Lung (tissue), 12 donors: ENCODE data around the gene TBC1D30. TPM values are rescaled to one million over a fixed set of nuclear protein-coding genes. Genes with fewer than 3 reads are reported as not detected.

Experiments
- ATAC-seq: fragments of 200-7000 bp; cut with Tn5 transposase; one replicate; pipeline ENCODE4 v1.9.1; 2020; ENCODE audit warnings: moderate number of reproducible peaks; ENCODE audit not compliant: insufficient read depth, low FRiP score
- DNase-seq, 3 donors: peaks; one replicate each; pipeline ENCODE4 v3.0.0-alpha.2; 2013 to 2017
- H3K27ac ChIP-seq, 2 donors: one replicate each; pipeline ENCODE4 v1.5.1; 2013; ENCODE audit warnings: mild to moderate bottlenecking in 2 of 2, moderate library complexity in 2 of 2, control low read depth in 1 of 2, inconsistent platforms in 1 of 2, low read depth in 1 of 2, low read length in 1 of 2
- H3K27me3 ChIP-seq, 3 donors: one replicate each; pipeline ENCODE4 v1.5.1; 2013; ENCODE audit warnings: low read length in 2 of 3; ENCODE audit not compliant: control insufficient read depth in 3 of 3, insufficient read depth in 3 of 3
- H3K36me3 ChIP-seq, 4 donors: one replicate each; pipeline ENCODE4 v1.5.1; 2013; ENCODE audit warnings: low read length in 4 of 4, mild to moderate bottlenecking in 1 of 4, moderate library complexity in 1 of 4; ENCODE audit not compliant: control insufficient read depth in 4 of 4, insufficient read depth in 4 of 4
- H3K4me1 ChIP-seq, 5 donors: one replicate each; pipeline ENCODE4 v1.5.1; 2013; ENCODE audit warnings: low read length in 5 of 5, mild to moderate bottlenecking in 2 of 5, moderate library complexity in 1 of 5; ENCODE audit not compliant: control insufficient read depth in 5 of 5, insufficient read depth in 5 of 5
- H3K4me3 ChIP-seq: one replicate; pipeline ENCODE4 v1.5.1; 2013; ENCODE audit warnings: mild to moderate bottlenecking, control low read depth, moderate library complexity
- H3K9ac ChIP-seq, 2 donors: one replicate each; pipeline ENCODE4 v1.5.1; 2013; ENCODE audit warnings: low read length in 2 of 2, control low read depth in 1 of 2; ENCODE audit not compliant: insufficient read depth in 1 of 2
- H3K9me3 ChIP-seq, 4 donors: one replicate each; pipeline ENCODE4 v1.5.1; 2013; ENCODE audit warnings: low read length in 3 of 4, mild to moderate bottlenecking in 1 of 4, moderate library complexity in 1 of 4; ENCODE audit not compliant: control insufficient read depth in 4 of 4, insufficient read depth in 3 of 4
- WGBS, 2 donors: extraction: QIAGEN DNeasy Blood & Tissue Kit; methylation state at CpG; one replicate each; pipeline ENCODE4 v1.1.7; 2013; 5-methylcytosine and 5-hydroxymethylcytosine counted together
- polyA plus RNA-seq, 2 donors: library from polyadenylated mRNA; stranded (reverse); fragments of 200-250 nt; gene quantifications; one replicate each; pipeline ENCODE4 v1.2.1, GENCODE V29; 2013
- total RNA-seq, 2 donors: library from RNA; depleted of rRNA in 1 of 2; stranded (reverse); fragments of >200 nt in 1 of 2; gene quantifications; one replicate each; pipeline ENCODE4 v1.2.1, GENCODE V29; 2014 to 2021
- TF ChIP-seq, protein P1 (sequence below): IDR thresholded peaks from 2 replicates; pipeline ENCODE4 v1.5.1; 2012; ENCODE audit warnings: mild to moderate bottlenecking; ENCODE audit errors: control extremely low read depth, extremely low read depth
- donor health status: control.
- donor health status: control.
- donor health status: Bipolar disorder and iron deficiency.
- donor health status: healthy.
- donor health status: DM: yes; HTN: yes; CAD: no.

TBC1D30 gene
- total and polyA plus RNA-seq, 4 donors, result 3.3 to 15.7 (median 10.2) TPM

DNA sequence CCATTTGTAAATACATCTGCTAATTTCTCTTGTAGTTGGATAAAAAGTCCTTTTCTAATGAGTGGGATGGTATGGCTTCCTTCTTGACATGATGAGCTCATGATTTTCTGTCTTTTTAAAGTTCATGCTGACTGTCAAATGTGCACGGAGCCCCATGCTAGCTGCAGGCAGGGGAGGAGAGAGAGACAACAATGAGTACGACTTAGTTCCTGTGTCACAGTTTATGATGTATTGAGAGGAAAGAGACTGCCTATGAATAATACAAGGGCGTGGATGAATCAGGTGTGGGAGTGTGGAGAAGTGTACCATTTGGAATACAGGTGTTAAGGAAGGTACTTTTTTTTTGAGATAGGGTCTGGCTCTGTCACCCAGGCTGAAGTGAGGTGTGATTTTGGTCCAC is 10.7 kb upstream of the TBC1D30 start:
- DNase-seq (no peak), ATAC-seq (no peak)
- no peak overlapping the region for H3K27ac ChIP-seq
- no peak overlapping the region for H3K9ac ChIP-seq
- H3K9me3 ChIP-seq, result no peaks in the 10 kb centered on the region
- H3K4me3 ChIP-seq, result no peak overlapping the region
- H3K4me1 ChIP-seq, result peaks cover 0 to 2% (median 0%) of the 10 kb centered on the region in 5 donors
- WGBS, 2 donors, result 71 to 85% methylated on average over 3 of the region's 3 CpGs
- TF ChIP-seq, protein P1, sequence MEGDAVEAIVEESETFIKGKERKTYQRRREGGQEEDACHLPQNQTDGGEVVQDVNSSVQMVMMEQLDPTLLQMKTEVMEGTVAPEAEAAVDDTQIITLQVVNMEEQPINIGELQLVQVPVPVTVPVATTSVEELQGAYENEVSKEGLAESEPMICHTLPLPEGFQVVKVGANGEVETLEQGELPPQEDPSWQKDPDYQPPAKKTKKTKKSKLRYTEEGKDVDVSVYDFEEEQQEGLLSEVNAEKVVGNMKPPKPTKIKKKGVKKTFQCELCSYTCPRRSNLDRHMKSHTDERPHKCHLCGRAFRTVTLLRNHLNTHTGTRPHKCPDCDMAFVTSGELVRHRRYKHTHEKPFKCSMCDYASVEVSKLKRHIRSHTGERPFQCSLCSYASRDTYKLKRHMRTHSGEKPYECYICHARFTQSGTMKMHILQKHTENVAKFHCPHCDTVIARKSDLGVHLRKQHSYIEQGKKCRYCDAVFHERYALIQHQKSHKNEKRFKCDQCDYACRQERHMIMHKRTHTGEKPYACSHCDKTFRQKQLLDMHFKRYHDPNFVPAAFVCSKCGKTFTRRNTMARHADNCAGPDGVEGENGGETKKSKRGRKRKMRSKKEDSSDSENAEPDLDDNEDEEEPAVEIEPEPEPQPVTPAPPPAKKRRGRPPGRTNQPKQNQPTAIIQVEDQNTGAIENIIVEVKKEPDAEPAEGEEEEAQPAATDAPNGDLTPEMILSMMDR, result no peak
- no peaks in the 10 kb centered on the region for H3K36me3 ChIP-seq
- no peaks in the 10 kb centered on the region for H3K27me3 ChIP-seq

DNA sequence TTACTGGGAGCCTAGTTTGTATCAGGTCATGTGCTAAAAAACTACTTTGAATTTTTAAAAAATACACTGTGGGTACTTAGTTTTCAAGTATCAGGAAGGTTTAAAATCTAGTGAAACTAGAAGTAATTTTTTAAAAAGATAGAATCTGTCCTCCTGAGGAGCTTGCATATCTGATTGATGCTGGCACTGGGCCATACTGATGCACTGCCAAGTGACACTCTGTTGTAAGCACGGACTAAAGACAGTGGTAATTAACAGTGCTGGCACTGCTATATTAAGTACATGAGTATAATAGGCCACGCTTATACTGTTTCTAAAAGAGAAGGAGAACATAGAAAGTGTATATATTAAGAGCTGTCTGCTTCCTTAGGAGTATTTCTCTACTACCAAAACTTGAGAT is 10.0 kb upstream of the TBC1D30 start:
- peaks cover 0 to 2% (median 0%) of the 10 kb centered on the region in 5 donors for H3K4me1 ChIP-seq
- WGBS, 2 donors, result 51 to 73% methylated on average over 2 of the region's 2 CpGs
- DNase-seq (no peak), ATAC-seq (no peak)
- H3K4me3 ChIP-seq, result no peak overlapping the region
- TF ChIP-seq, protein P1, result no peak
- no peaks in the 10 kb centered on the region for H3K27me3 ChIP-seq
- H3K27ac ChIP-seq, result no peak overlapping the region
- no peak overlapping the region for H3K9ac ChIP-seq
- H3K36me3 ChIP-seq, result no peaks in the 10 kb centered on the region
- H3K9me3 ChIP-seq, result no peaks in the 10 kb centered on the region

DNA sequence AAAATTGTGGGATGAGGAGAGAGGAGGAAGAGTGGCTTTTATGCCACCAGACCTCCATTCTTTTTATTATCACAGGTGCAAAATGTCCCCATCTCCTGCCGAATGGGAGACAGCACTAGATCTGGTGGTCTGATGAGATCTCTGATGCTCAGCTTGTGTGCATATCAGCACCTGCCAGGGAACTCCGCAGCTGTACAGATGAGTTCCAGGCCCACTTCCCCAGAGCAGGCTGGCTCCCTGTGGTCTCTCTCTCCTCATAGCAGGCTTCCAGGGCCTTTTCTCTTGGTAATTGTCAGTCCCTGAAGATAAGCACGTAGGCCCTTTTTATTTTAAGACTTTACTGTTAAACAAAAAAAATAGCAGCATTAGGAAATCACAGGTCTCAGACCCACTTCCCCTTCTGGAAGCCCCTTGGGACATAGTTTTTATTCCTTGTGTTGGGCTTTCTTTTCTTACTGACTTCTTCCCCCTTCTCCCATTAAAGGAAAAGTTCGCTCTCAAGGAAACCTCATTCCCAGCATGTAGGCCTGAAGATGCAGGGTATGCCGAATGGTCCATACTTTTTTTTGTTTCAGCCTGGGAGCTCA is 4.5 kb upstream of the TBC1D30 start:
- no peak overlapping the region for H3K4me3 ChIP-seq
- ATAC-seq (no peak), DNase-seq (no peak)
- peaks cover 0 to 10% (median 0%) of the 10 kb centered on the region in 5 donors for H3K4me1 ChIP-seq
- H3K27ac ChIP-seq, result no peak overlapping the region
- no peak overlapping the region for H3K9ac ChIP-seq
- H3K36me3 ChIP-seq, result no peaks in the 10 kb centered on the region
- 82 to 85% methylated on average over 5 of the region's 5 CpGs for whole genome bisulfite sequencing, 2 donors
- H3K9me3 ChIP-seq, result peaks cover 0 to 2% (median 1%) of the 10 kb centered on the region in 4 donors
- TF ChIP-seq, protein P1, result no peak
- H3K27me3 ChIP-seq, result peaks cover 0 to 10% (median 8%) of the 10 kb centered on the region in 3 donors

DNA sequence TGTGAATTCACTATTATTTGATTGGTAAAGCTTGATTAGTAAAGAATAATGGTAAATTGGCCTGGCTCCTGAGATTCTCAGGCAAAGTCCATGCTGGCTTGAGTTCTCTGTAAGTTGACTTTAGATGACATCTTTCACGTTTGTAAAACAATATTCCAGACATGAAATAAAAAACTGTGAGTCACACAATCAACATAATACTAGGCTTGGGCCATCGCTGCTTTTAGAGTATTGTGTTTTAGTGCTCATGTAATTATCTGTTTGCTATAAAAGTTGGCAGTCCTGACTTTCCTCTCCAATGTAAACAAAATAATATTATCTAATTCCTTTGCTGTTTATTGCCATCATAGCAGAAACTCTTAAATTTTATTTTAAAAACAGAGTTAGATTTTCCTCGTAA is 3.9 kb upstream of the TBC1D30 start:
- DNase-seq, result no peak
- peaks cover 0 to 16% (median 3%) of the 10 kb centered on the region in 5 donors for H3K4me1 ChIP-seq
- no peak overlapping the region for H3K4me3 ChIP-seq
- no peak overlapping the region for H3K27ac ChIP-seq
- H3K9ac ChIP-seq, result no peak overlapping the region
- H3K36me3 ChIP-seq, result no peaks in the 10 kb centered on the region
- peaks cover 0 to 15% (median 15%) of the 10 kb centered on the region in 3 donors for H3K27me3 ChIP-seq
- 90 to 94% methylated on average over 3 of the region's 3 CpGs for WGBS, 2 donors
- H3K9me3 ChIP-seq, result peaks cover 0 to 6% (median 1%) of the 10 kb centered on the region in 4 donors
- TF ChIP-seq, protein P1, result no peak
- ATAC-seq, result no peak
